HL-60 (cell line): ENCODE measurements around the gene LTB4R2.

Experiments used
- DNase-seq, 2 experiments: peaks; one replicate each; pipeline ENCODE4 v3.0.0-alpha.2; 2010 to 2020; ENCODE audit warnings: low read depth in 1 of 2, low spot score in 1 of 2
- H3K27ac ChIP-seq: fragments of 250-450 bp; sonication (Bioruptor Pico); replicated peaks from 2 replicates; pipeline ENCODE4 v1.5.1; 2020; ENCODE audit warnings: mild to moderate bottlenecking, moderate library complexity
- H3K27me3 ChIP-seq: fragments of 250-450 bp; sonication (Bioruptor Pico); 2 replicates; pipeline ENCODE4 v1.5.1; 2021; ENCODE audit warnings: mild to moderate bottlenecking, moderate library complexity; ENCODE audit not compliant: insufficient read depth, poor library complexity, severe bottlenecking
- H3K4me3 ChIP-seq: replicated peaks from 2 replicates; pipeline ENCODE4 v1.5.1; 2011; ENCODE audit warnings: mild to moderate bottlenecking, control low read depth, low read length; ENCODE audit not compliant: insufficient read depth
- CTCF ChIP-seq: IDR thresholded peaks from one replicate; pipeline ENCODE4 v1.5.1; 2011; ENCODE audit warnings: low read length, control low read depth, inconsistent platforms; ENCODE audit not compliant: insufficient read depth
- GABPA ChIP-seq: IDR thresholded peaks from 2 replicates; pipeline ENCODE4 v1.6.1; 2012; ENCODE audit warnings: low read depth
- POLR2AphosphoS5 ChIP-seq: IDR thresholded peaks from 2 replicates; pipeline ENCODE4 v1.6.1; 2012; ENCODE audit warnings: low read depth
- REST ChIP-seq: IDR thresholded peaks from 2 replicates; pipeline ENCODE4 v1.6.1; 2012; ENCODE audit warnings: low read depth; ENCODE audit not compliant: insufficient replicate concordance
- SPI1 ChIP-seq: IDR thresholded peaks from 2 replicates; pipeline ENCODE4 v1.6.1; 2012; ENCODE audit warnings: low read depth, mild to moderate bottlenecking, borderline replicate concordance

The LTB4R2 gene

DNA sequence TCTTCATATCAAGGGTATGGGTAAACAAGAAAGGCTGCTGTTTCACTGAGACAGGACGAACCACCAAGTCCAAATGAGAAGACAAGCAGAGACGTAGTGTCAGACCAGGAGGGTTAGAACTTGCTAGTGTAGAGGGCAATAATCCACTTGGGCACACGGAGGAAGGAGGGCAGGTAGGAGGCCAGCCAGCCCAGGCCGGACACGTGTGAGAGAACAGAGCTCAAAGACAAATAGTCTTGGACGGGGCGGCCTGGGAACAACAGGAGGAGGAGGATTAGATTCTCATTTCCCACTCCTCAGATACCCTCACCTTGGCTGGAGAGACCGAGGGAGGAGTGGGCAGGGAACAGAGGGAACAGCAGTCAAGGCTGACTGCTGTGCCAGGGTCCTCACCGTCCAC is 19.2 kb upstream of the LTB4R2 start:
- no peak for DNase-seq
- Histone ChIP-seq H3K27me3 (no peaks in the 10 kb centered on the region), H3K27ac (no peak overlapping the region), H3K4me3 (no peak overlapping the region)
- TF ChIP-seq CTCF (no peak), REST (no peak), POLR2AphosphoS5 (no peak), GABPA (no peak), SPI1 (no peak)

- Histone ChIP-seq H3K4me3 (no peak overlapping the region), H3K27ac (no peak overlapping the region), H3K27me3 (no peaks in the 10 kb centered on the region)
- no peak for TF ChIP-seq REST
- no peak for TF ChIP-seq POLR2AphosphoS5
- no peak for TF ChIP-seq CTCF
- no peak for TF ChIP-seq GABPA
- no peak for TF ChIP-seq SPI1
- no peak for DNase-seq
Observed at GRCh38 chr14:24291446-24292117, 18.4 kb upstream of the LTB4R2 start.

DNA sequence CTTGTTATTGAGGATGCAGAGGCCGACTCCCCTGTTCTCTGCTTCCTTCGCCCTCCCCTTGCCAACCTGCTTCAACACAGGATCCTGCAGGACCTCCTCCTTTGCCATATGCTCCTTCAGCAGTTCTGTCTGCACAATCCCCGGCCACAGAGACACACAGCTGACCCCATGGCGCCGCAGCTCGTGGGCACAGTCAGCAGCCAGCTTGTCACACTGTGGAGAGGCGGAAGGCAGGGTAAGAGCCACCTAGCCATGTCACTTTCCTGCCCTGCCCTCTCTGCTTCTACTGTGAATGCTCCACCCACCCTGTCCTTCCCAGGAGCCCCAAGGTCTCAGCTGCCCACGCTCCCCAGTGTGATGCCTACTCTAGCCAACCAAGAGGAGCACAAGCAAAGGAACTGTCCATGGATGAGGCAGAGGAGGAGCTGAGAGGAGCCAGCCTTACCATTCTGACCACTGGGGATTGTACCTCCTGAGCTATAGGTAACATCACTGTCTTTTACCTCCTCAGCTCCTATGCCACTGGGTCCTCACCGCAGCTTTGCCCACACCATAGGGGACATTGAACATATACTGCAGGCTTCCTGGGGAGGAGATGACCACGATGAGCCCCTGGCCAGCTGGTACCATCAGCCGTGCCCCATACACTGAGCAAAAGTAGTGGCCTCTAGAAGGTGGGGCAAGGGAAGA is 17.7 kb upstream of the LTB4R2 start:
- no peak for DNase-seq
- TF ChIP-seq CTCF, result no peak
- TF ChIP-seq REST, result no peak
- no peak for TF ChIP-seq SPI1
- TF ChIP-seq GABPA, result no peak
- TF ChIP-seq POLR2AphosphoS5, result no peak
- Histone ChIP-seq H3K27me3 (no peaks in the 10 kb centered on the region), H3K27ac (no peak overlapping the region), H3K4me3 (no peak overlapping the region)
